GM12874 (cell line): ENCODE data around the gene ATP10B.

Source experiments
- TF ChIP-seq, protein P1 (sequence below): IDR thresholded peaks from 2 replicates; pipeline ENCODE4 v1.5.1; 2011; ENCODE audit warnings: low read depth, mild to moderate bottlenecking, control low read depth, low read length, moderate library complexity; ENCODE audit not compliant: insufficient read depth

ATP10B gene

GRCh38 chr5:160525471-160526261 is 326.3 kb downstream of the ATP10B start:
- TF ChIP-seq, protein P1, sequence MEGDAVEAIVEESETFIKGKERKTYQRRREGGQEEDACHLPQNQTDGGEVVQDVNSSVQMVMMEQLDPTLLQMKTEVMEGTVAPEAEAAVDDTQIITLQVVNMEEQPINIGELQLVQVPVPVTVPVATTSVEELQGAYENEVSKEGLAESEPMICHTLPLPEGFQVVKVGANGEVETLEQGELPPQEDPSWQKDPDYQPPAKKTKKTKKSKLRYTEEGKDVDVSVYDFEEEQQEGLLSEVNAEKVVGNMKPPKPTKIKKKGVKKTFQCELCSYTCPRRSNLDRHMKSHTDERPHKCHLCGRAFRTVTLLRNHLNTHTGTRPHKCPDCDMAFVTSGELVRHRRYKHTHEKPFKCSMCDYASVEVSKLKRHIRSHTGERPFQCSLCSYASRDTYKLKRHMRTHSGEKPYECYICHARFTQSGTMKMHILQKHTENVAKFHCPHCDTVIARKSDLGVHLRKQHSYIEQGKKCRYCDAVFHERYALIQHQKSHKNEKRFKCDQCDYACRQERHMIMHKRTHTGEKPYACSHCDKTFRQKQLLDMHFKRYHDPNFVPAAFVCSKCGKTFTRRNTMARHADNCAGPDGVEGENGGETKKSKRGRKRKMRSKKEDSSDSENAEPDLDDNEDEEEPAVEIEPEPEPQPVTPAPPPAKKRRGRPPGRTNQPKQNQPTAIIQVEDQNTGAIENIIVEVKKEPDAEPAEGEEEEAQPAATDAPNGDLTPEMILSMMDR = no peak

- TF ChIP-seq, protein P1 = no peak
Observed at GRCh38 chr5:160524827-160525226, 327.2 kb downstream of the ATP10B start.

DNA sequence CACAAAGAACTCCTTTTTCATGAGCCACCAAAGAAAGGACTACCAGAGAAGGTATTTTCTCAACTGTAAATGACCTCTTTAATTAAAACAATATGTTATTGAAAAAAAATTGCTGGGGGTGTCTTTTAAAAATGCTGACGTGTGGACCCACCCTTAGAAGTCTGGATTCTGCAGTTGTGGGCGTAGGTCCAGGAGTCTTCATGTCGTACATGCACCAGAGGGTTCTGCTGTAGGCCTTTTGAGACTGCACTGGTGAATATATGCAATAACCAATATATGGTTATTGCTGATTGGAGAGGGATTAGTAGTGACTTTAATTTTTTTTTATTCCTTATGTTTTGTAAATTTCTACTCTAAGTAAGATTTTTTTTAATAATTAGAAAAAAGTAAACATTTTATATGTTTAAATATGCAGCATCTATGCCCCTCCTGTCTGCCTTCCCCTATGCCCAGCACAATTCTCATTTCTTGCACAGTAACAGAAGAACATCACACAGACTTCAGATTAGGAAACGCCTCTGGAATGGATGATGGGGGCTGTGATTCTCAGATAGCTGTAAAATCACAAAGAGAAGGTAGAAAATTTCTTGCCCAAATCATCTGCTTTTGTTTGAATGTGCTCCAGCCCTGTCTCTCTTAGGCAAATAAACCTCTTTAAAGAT is 328.4 kb downstream of the ATP10B start:
- TF ChIP-seq, protein P1 = no peak

GRCh38 chr5:160521392-160521663 is 330.7 kb downstream of the ATP10B start:
- TF ChIP-seq, protein P1 = no peak

DNA sequence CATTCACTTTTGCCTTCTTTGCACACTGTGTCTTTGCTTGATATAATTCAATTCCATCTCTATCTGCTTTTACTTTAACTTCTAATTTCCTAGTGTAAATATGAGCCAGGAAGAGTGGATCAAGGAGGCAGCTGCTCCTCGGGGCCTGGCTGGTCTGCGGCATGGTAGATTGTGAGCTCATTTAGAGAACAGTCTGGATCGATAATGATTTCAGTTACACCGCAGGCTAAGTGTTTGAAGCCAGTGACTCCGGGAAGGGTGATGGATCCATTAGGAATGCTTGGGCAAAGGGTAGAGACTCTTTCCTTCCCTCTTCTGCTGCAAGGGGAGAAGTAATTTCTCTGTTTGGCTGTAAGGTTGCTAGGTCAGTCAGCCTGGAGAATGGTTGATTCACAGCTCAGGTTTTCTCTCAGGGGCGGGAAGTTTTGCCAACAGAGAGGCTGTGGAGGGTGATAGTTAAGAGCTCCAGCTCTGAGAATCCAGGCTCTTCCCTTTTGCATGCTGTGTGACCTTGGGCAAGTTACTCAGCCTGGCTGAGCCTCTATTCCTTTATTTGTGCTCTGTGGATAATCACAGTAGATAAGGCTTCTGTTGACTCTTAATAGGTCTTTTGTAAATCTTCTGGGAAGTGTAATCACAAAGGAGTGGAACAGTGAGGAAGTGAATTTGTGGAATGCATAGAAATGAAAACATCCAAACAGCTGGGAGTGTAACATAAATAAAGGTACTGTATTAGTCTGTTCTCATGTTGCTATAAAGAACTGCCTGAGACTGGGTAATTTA is 331.2 kb downstream of the ATP10B start:
- TF ChIP-seq, protein P1 = no peak

DNA sequence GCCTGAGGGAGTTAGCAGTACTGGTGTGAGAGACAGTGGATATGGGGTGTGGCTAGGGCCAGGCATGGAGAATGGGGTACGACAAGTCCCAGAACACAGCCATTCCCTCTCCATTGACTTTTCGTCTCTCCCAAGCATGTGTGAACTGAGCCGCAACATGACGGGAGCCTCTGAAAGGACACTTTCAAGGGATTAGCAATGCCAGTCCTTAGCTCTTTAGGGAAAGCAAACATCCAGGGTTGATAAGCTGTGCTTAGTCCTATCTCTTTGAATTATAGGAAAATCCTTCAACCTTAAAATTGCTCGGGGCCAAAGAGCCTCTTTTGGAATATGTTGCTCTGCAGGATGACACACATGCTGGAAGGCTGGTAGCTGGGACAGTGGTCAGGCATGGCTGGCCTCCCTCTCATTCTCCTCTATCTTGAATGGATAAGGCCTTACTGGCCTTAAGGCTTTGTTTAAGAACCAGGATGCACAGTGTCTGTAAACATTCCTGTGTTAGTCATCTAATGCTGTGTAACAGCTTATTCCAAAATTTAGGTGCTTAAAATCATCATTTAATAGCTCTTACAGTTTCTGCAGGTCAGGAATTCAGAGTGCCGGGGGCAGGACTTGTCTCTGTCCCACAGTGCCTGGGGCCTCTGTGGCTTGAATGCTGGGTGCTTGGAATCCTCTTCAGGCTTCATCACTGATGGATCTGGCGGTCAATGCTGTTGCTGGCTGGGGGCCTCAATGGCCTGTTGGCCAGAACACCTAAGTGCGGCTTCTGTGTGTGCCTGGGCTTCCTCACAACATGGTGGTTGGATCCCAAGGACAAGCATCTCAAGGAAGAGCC is 335.1 kb downstream of the ATP10B start:
- TF ChIP-seq, protein P1 = no peak
